Loucy (cell line): ENCODE measurements around the gene IL17B.

Experiments used
- H2AFZ ChIP-seq: fragments of 200-600 bp; sonication (generic); 2 replicates; pipeline ENCODE4 v1.6.0; 2016; ENCODE audit warnings: antibody characterized with exemption, mild to moderate bottlenecking, low read length, moderate library complexity
- H3F3A ChIP-seq: fragments of 200-600 bp; 2 replicates; pipeline ENCODE4 v1.6.0; 2016; ENCODE audit warnings: antibody characterized with exemption, low read depth, mild to moderate bottlenecking
- H3K27me3 ChIP-seq: fragments of 200-600 bp; sonication (generic); 2 replicates; pipeline ENCODE4 v1.6.1; 2014; ENCODE audit warnings: low read length, mild to moderate bottlenecking; ENCODE audit not compliant: insufficient read depth, poor library complexity, severe bottlenecking
- H3K36me3 ChIP-seq: fragments of 200-600 bp; sonication (generic); 2 replicates; pipeline ENCODE4 v1.6.1; 2016; ENCODE audit warnings: low read length; ENCODE audit not compliant: insufficient read depth
- H3K4me1 ChIP-seq: fragments of 200-600 bp; sonication (generic); 2 replicates; pipeline ENCODE4 v1.5.1; 2014; ENCODE audit warnings: low read length, mild to moderate bottlenecking; ENCODE audit not compliant: insufficient read depth, poor library complexity, severe bottlenecking
- H3K4me2 ChIP-seq: fragments of 200-600 bp; sonication (generic); 2 replicates; pipeline ENCODE4 v1.6.0; 2014; ENCODE audit warnings: antibody characterized with exemption, low read length, low read depth, mild to moderate bottlenecking; ENCODE audit not compliant: poor library complexity, severe bottlenecking
- H3K4me3 ChIP-seq: fragments of 200-600 bp; sonication (generic); 2 replicates; pipeline ENCODE4 v1.5.1; 2014; ENCODE audit warnings: low read length, mild to moderate bottlenecking, mixed read lengths; ENCODE audit not compliant: poor library complexity, severe bottlenecking
- H3K79me2 ChIP-seq: fragments of 200-600 bp; sonication (generic); 2 replicates; pipeline ENCODE4 v1.6.1; 2014; ENCODE audit warnings: low read length; ENCODE audit not compliant: insufficient read depth
- H3K9ac ChIP-seq: fragments of 200-600 bp; sonication (generic); 2 replicates; pipeline ENCODE4 v1.6.0; 2014; ENCODE audit warnings: mild to moderate bottlenecking, low read depth, low read length, moderate library complexity; ENCODE audit not compliant: poor library complexity, severe bottlenecking
- H3K9me2 ChIP-seq: fragments of 200-600 bp; sonication (generic); replicated peaks from 2 replicates; pipeline ENCODE4 v1.6.1; 2016; ENCODE audit warnings: low read depth, low read length, mixed read lengths
- H3K9me3 ChIP-seq: fragments of 200-600 bp; sonication (generic); 2 replicates; pipeline ENCODE4 v1.6.1; 2014; ENCODE audit warnings: mild to moderate bottlenecking, antibody characterized with exemption, low read length, low read depth; ENCODE audit not compliant: insufficient read depth
- H4K20me1 ChIP-seq: fragments of 200-600 bp; sonication (generic); 2 replicates; pipeline ENCODE4 v1.6.0; 2014; ENCODE audit warnings: antibody characterized with exemption, low read length, mild to moderate bottlenecking; ENCODE audit not compliant: insufficient read depth, poor library complexity, severe bottlenecking
- CTCF ChIP-seq: fragments of 200-600 bp; sonication (generic); conservative IDR thresholded peaks from 2 replicates; pipeline ENCODE4 v1.5.1; 2014; ENCODE audit warnings: mild to moderate bottlenecking, antibody characterized with exemption, low read length
- EZH2phosphoT487 ChIP-seq: fragments of 200-600 bp; IDR thresholded peaks from 2 replicates; pipeline ENCODE4 v1.6.1; 2018; ENCODE audit warnings: antibody characterized with exemption, mild to moderate bottlenecking, moderate library complexity, borderline replicate concordance

Gene IL17B

GRCh38 chr5:149363936-149364335, 15.2 kb downstream of the IL17B start:
- no peak overlapping the region for H3K9ac ChIP-seq
- H2AFZ ChIP-seq, result no peak overlapping the region
- peaks cover 10% of the 10 kb centered on the region for H3K79me2 ChIP-seq
- H3K4me1 ChIP-seq, result peaks cover 19% of the 10 kb centered on the region
- H3K4me3 ChIP-seq, result no peak overlapping the region
- no peaks in the 10 kb centered on the region for H3K27me3 ChIP-seq
- no peak for TF ChIP-seq CTCF
- TF ChIP-seq EZH2phosphoT487, result no peak
- H4K20me1 ChIP-seq, result no peaks in the 10 kb centered on the region
- no peak overlapping the region for H3K4me2 ChIP-seq
- H3F3A ChIP-seq, result no peaks in the 10 kb centered on the region
- no peaks in the 10 kb centered on the region for H3K9me2 ChIP-seq
- H3K9me3 ChIP-seq, result no peaks in the 10 kb centered on the region
- H3K36me3 ChIP-seq, result no peaks in the 10 kb centered on the region

- no peaks in the 10 kb centered on the region for H3F3A ChIP-seq
- H3K9me2 ChIP-seq, result no peaks in the 10 kb centered on the region
- H3K79me2 ChIP-seq, result peaks cover 16% of the 10 kb centered on the region
- peaks cover 25% of the 10 kb centered on the region for H3K4me1 ChIP-seq
- no peak overlapping the region for H3K4me3 ChIP-seq
- H3K9ac ChIP-seq, result no peak overlapping the region
- TF ChIP-seq CTCF (no peak), EZH2phosphoT487 (no peak)
- H2AFZ ChIP-seq, result no peak overlapping the region
- no peaks in the 10 kb centered on the region for H4K20me1 ChIP-seq
- no peak overlapping the region for H3K4me2 ChIP-seq
- no peaks in the 10 kb centered on the region for H3K9me3 ChIP-seq
- H3K27me3 ChIP-seq, result no peaks in the 10 kb centered on the region
- no peaks in the 10 kb centered on the region for H3K36me3 ChIP-seq
These were observed 15.7 kb downstream of the IL17B start for GRCh38 chr5:149363358-149363757.

- no peak for TF ChIP-seq CTCF
- no peak for TF ChIP-seq EZH2phosphoT487
- Histone ChIP-seq H3K9me3 (no peaks in the 10 kb centered on the region), H2AFZ (no peak overlapping the region), H3K27me3 (no peaks in the 10 kb centered on the region), H3K4me1 (peaks cover 25% of the 10 kb centered on the region), H3K4me3 (no peak overlapping the region), H3K9me2 (no peaks in the 10 kb centered on the region), H3K79me2 (peaks cover 20% of the 10 kb centered on the region), H3F3A (no peaks in the 10 kb centered on the region), H3K36me3 (no peaks in the 10 kb centered on the region), H4K20me1 (no peaks in the 10 kb centered on the region), H3K4me2 (no peak overlapping the region), H3K9ac (no peak overlapping the region)
These were observed 16.6 kb downstream of the IL17B start for GRCh38 chr5:149362541-149362940.
